HG02938 (cell line): Measurements from ENCODE around the gene PTPRK.

Experiments used
- ATAC-seq: cut with Tn5 transposase; IDR thresholded peaks from one replicate; pipeline ENCODE4 v1.9.1; 2021; ENCODE audit warnings: mild to moderate bottlenecking, moderate library complexity; ENCODE audit not compliant: unreplicated experiment

PTPRK gene

GRCh38 chr6:128305228-128305627, 215.2 kb downstream of the PTPRK start:
- ATAC-seq = no peak

GRCh38 chr6:128303870-128304269, 216.5 kb downstream of the PTPRK start:
- ATAC-seq = no peak

- no peak for ATAC-seq
Observed at GRCh38 chr6:128302942-128303341, 217.5 kb downstream of the PTPRK start.

GRCh38 chr6:128295670-128296069, 224.7 kb downstream of the PTPRK start:
- ATAC-seq = no peak

- ATAC-seq = no peak
Observed at GRCh38 chr6:128290221-128290620, 230.2 kb downstream of the PTPRK start.

- ATAC-seq = no peak
Observed at GRCh38 chr6:128284128-128284527, 236.3 kb downstream of the PTPRK start.

GRCh38 chr6:128282961-128283360, 237.4 kb downstream of the PTPRK start:
- ATAC-seq = no peak

GRCh38 chr6:128280960-128281359, 239.4 kb downstream of the PTPRK start:
- ATAC-seq = no peak

- no peak for ATAC-seq
Observed at GRCh38 chr6:128280066-128280465, 240.3 kb downstream of the PTPRK start.

GRCh38 chr6:128278836-128279235, 241.6 kb downstream of the PTPRK start:
- no peak for ATAC-seq

GRCh38 chr6:128277379-128277778, 243.0 kb downstream of the PTPRK start:
- no peak for ATAC-seq

- no peak for ATAC-seq
Observed at GRCh38 chr6:128276311-128276710, 244.1 kb downstream of the PTPRK start.

GRCh38 chr6:128275681-128276080, 244.7 kb downstream of the PTPRK start:
- no peak for ATAC-seq

GRCh38 chr6:128275030-128275429, 245.4 kb downstream of the PTPRK start:
- ATAC-seq = no peak

GRCh38 chr6:128271527-128271926, 248.9 kb downstream of the PTPRK start:
- ATAC-seq = no peak

- ATAC-seq = no peak
Observed at GRCh38 chr6:128271011-128271410, 249.4 kb downstream of the PTPRK start.

- no peak for ATAC-seq
Observed at GRCh38 chr6:128266946-128267345, 253.5 kb downstream of the PTPRK start.

- ATAC-seq = no peak
Observed at GRCh38 chr6:128265706-128266105, 254.7 kb downstream of the PTPRK start.

- peak; percentile 51 for ATAC-seq
Observed at GRCh38 chr6:128259730-128260685, 260.4 kb downstream of the PTPRK start.

- peak; percentile 95 for ATAC-seq
Observed at GRCh38 chr6:128259029-128259724, 261.2 kb downstream of the PTPRK start.

- ATAC-seq = no peak
Observed at GRCh38 chr6:128256095-128256494, 264.3 kb downstream of the PTPRK start.
